ENCODE results near the gene SKI. TPM values are rescaled to one million over a fixed set of nuclear protein-coding genes. Genes with fewer than 3 reads are reported as not detected.
"Not testable (repeated sequence)": the region's sequence is repeated elsewhere in the genome, so short reads cannot be mapped to it uniquely, and the experiment has no call there.

Gene SKI
- total RNA-seq, 3 donors from 2014 or later = 43.8 to 45.2 (median 44.7) TPM

- Mint-ChIP-seq H3K4me1 (ENCODE audit: low read depth) (no peaks in the 10 kb centered on the region), H3K27me3 (ENCODE audit: low read depth) (no peaks in the 10 kb centered on the region), H3K4me3 (no peak overlapping the region), H3K9me3 (no peaks in the 10 kb centered on the region), H3K36me3 (ENCODE audit: insufficient read depth) (no peaks in the 10 kb centered on the region)
- no peak for DNase-seq
- no peak for ATAC-seq
These were observed 96.6 kb downstream of the SKI start for GRCh38 chr1:2324553-2325366.

- H3K4me3 Mint-ChIP-seq = no peak overlapping the region
- no peaks in the 10 kb centered on the region for H3K4me1 Mint-ChIP-seq (ENCODE audit: low read depth)
- H3K9me3 Mint-ChIP-seq = no peaks in the 10 kb centered on the region
- H3K27me3 Mint-ChIP-seq (ENCODE audit: low read depth) = no peaks in the 10 kb centered on the region
- DNase-seq (no peak), ATAC-seq (no peak)
- H3K36me3 Mint-ChIP-seq (ENCODE audit: insufficient read depth) = no peaks in the 10 kb centered on the region
These were observed 98.4 kb downstream of the SKI start for GRCh38 chr1:2326524-2326923.

- H3K27me3 Mint-ChIP-seq (ENCODE audit: low read depth); DNase-seq; H3K4me3 Mint-ChIP-seq; H3K36me3 Mint-ChIP-seq (ENCODE audit: insufficient read depth); H3K9me3 Mint-ChIP-seq; ATAC-seq; H3K4me1 Mint-ChIP-seq (ENCODE audit: low read depth): not testable (repeated sequence)
These were observed 99.0 kb downstream of the SKI start for GRCh38 chr1:2327162-2327561.

- no peak overlapping the region for H3K4me3 Mint-ChIP-seq
- no peaks in the 10 kb centered on the region for H3K9me3 Mint-ChIP-seq
- H3K27me3 Mint-ChIP-seq (ENCODE audit: low read depth) = no peaks in the 10 kb centered on the region
- no peaks in the 10 kb centered on the region for H3K4me1 Mint-ChIP-seq (ENCODE audit: low read depth)
- DNase-seq (no peak), ATAC-seq (no peak)
- H3K36me3 Mint-ChIP-seq (ENCODE audit: insufficient read depth) = no peaks in the 10 kb centered on the region
These were observed 99.7 kb downstream of the SKI start for GRCh38 chr1:2327841-2328240.

- DNase-seq (no peak), ATAC-seq (no peak)
- H3K27me3 Mint-ChIP-seq (ENCODE audit: low read depth) = no peaks in the 10 kb centered on the region
- no peaks in the 10 kb centered on the region for H3K4me1 Mint-ChIP-seq (ENCODE audit: low read depth)
- H3K4me3 Mint-ChIP-seq = no peak overlapping the region
- no peaks in the 10 kb centered on the region for H3K9me3 Mint-ChIP-seq
- H3K36me3 Mint-ChIP-seq (ENCODE audit: insufficient read depth) = no peaks in the 10 kb centered on the region
These were observed 100.7 kb downstream of the SKI start for GRCh38 chr1:2328676-2329455.

- Mint-ChIP-seq H3K9me3 (no peaks in the 10 kb centered on the region), H3K4me1 (ENCODE audit: low read depth) (no peaks in the 10 kb centered on the region), H3K4me3 (no peak overlapping the region), H3K27me3 (ENCODE audit: low read depth) (no peaks in the 10 kb centered on the region), H3K36me3 (ENCODE audit: insufficient read depth) (no peaks in the 10 kb centered on the region)
- DNase-seq (no peak), ATAC-seq (no peak)
These were observed 101.9 kb downstream of the SKI start for GRCh38 chr1:2330035-2330434.

GRCh38 chr1:2330519-2331199 is 102.5 kb downstream of the SKI start:
- H3K36me3 Mint-ChIP-seq (ENCODE audit: insufficient read depth) = no peaks in the 10 kb centered on the region
- H3K9me3 Mint-ChIP-seq = no peaks in the 10 kb centered on the region
- DNase-seq (no peak), ATAC-seq (no peak)
- H3K27me3 Mint-ChIP-seq (ENCODE audit: low read depth) = no peaks in the 10 kb centered on the region
- H3K4me1 Mint-ChIP-seq (ENCODE audit: low read depth) = no peaks in the 10 kb centered on the region
- no peak overlapping the region for H3K4me3 Mint-ChIP-seq

- DNase-seq (no peak), ATAC-seq (no peak)
- Mint-ChIP-seq H3K36me3 (ENCODE audit: insufficient read depth) (no peaks in the 10 kb centered on the region), H3K4me3 (no peak overlapping the region), H3K27me3 (ENCODE audit: low read depth) (no peaks in the 10 kb centered on the region), H3K9me3 (no peaks in the 10 kb centered on the region), H3K4me1 (ENCODE audit: low read depth) (no peaks in the 10 kb centered on the region)
These were observed 103.1 kb downstream of the SKI start for GRCh38 chr1:2331200-2331544.

- not testable (repeated sequence) for H3K27me3 Mint-ChIP-seq (ENCODE audit: low read depth); H3K4me3 Mint-ChIP-seq
These were observed 103.5 kb downstream of the SKI start for GRCh38 chr1:2331580-2331979.

GRCh38 chr1:2334366-2334765 is 106.2 kb downstream of the SKI start:
- Mint-ChIP-seq H3K36me3 (ENCODE audit: insufficient read depth) (no peaks in the 10 kb centered on the region), H3K9me3 (no peaks in the 10 kb centered on the region), H3K4me1 (ENCODE audit: low read depth) (no peaks in the 10 kb centered on the region), H3K4me3 (no peak overlapping the region), H3K27me3 (ENCODE audit: low read depth) (no peaks in the 10 kb centered on the region)
- no peak for DNase-seq
- ATAC-seq = no peak

More at GRCh38 chr1:2331580-2331979, 103.5 kb downstream of the SKI start:
- H3K4me1 Mint-ChIP-seq (ENCODE audit: low read depth); H3K9me3 Mint-ChIP-seq; H3K36me3 Mint-ChIP-seq (ENCODE audit: insufficient read depth); DNase-seq; ATAC-seq: not testable (repeated sequence)

- no peaks in the 10 kb centered on the region for H3K4me1 Mint-ChIP-seq (ENCODE audit: low read depth)
- no peaks in the 10 kb centered on the region for H3K36me3 Mint-ChIP-seq (ENCODE audit: insufficient read depth)
- no peak overlapping the region for H3K4me3 Mint-ChIP-seq
- ATAC-seq (no peak), DNase-seq (no peak)
- H3K9me3 Mint-ChIP-seq = no peaks in the 10 kb centered on the region
- no peaks in the 10 kb centered on the region for H3K27me3 Mint-ChIP-seq (ENCODE audit: low read depth)
These were observed 106.9 kb downstream of the SKI start for GRCh38 chr1:2334883-2335534.

GRCh38 chr1:2335721-2336455 is 107.8 kb downstream of the SKI start:
- ATAC-seq = no peak
- no peaks in the 10 kb centered on the region for H3K36me3 Mint-ChIP-seq (ENCODE audit: insufficient read depth)
- no peaks in the 10 kb centered on the region for H3K9me3 Mint-ChIP-seq
- H3K4me3 Mint-ChIP-seq = no peak overlapping the region
- no peak for DNase-seq
- H3K4me1 Mint-ChIP-seq (ENCODE audit: low read depth) = no peaks in the 10 kb centered on the region
- H3K27me3 Mint-ChIP-seq (ENCODE audit: low read depth) = no peaks in the 10 kb centered on the region

- no peaks in the 10 kb centered on the region for H3K4me1 Mint-ChIP-seq (ENCODE audit: low read depth)
- H3K9me3 Mint-ChIP-seq = no peaks in the 10 kb centered on the region
- DNase-seq (no peak), ATAC-seq (no peak)
- H3K36me3 Mint-ChIP-seq (ENCODE audit: insufficient read depth) = no peaks in the 10 kb centered on the region
- H3K27me3 Mint-ChIP-seq (ENCODE audit: low read depth) = no peaks in the 10 kb centered on the region
- H3K4me3 Mint-ChIP-seq = no peak overlapping the region
These were observed 108.4 kb downstream of the SKI start for GRCh38 chr1:2336499-2336898.

- DNase-seq (no peak), ATAC-seq (no peak)
- H3K9me3 Mint-ChIP-seq = no peaks in the 10 kb centered on the region
- no peaks in the 10 kb centered on the region for H3K27me3 Mint-ChIP-seq (ENCODE audit: low read depth)
- no peaks in the 10 kb centered on the region for H3K36me3 Mint-ChIP-seq (ENCODE audit: insufficient read depth)
- H3K4me1 Mint-ChIP-seq (ENCODE audit: low read depth) = no peaks in the 10 kb centered on the region
- no peak overlapping the region for H3K4me3 Mint-ChIP-seq
These were observed 109.0 kb downstream of the SKI start for GRCh38 chr1:2337081-2337480.
